HG03457 (cell line): ENCODE results near the gene DUSP3.

Experiments used
- ATAC-seq: cut with Tn5 transposase; IDR thresholded peaks from one replicate; pipeline ENCODE4 v1.9.1; 2021; ENCODE audit warnings: moderate number of reproducible peaks; ENCODE audit not compliant: unreplicated experiment

DUSP3 gene

GRCh38 chr17:43769859-43770258, 8.9 kb downstream of the DUSP3 start:
- ATAC-seq = no peak

GRCh38 chr17:43769426-43769825, 9.4 kb downstream of the DUSP3 start:
- ATAC-seq = no peak

DNA sequence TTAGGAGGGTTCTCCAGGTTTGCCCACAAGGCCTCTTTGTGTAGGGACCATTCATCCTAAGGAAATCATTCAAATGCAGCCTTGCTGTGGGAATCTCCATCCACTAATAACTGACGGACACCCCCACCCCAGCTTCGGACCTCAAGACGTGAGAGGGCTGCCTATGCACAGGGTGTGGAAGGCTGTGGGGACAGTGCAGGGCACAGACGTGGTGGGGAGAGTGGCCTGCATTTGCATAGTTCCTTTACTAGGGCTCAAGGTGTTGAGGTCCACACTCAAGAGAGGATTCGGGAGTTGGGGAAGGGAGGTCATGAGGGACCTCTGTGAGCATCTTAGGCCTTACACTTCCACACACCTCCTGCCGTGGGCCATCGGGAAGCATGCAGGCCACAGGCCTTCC, 9.8 kb downstream of the DUSP3 start:
- no peak for ATAC-seq

GRCh38 chr17:43768382-43768781, 10.4 kb downstream of the DUSP3 start:
- ATAC-seq = no peak

GRCh38 chr17:43767713-43768059, 11.1 kb downstream of the DUSP3 start:
- ATAC-seq = no peak

DNA sequence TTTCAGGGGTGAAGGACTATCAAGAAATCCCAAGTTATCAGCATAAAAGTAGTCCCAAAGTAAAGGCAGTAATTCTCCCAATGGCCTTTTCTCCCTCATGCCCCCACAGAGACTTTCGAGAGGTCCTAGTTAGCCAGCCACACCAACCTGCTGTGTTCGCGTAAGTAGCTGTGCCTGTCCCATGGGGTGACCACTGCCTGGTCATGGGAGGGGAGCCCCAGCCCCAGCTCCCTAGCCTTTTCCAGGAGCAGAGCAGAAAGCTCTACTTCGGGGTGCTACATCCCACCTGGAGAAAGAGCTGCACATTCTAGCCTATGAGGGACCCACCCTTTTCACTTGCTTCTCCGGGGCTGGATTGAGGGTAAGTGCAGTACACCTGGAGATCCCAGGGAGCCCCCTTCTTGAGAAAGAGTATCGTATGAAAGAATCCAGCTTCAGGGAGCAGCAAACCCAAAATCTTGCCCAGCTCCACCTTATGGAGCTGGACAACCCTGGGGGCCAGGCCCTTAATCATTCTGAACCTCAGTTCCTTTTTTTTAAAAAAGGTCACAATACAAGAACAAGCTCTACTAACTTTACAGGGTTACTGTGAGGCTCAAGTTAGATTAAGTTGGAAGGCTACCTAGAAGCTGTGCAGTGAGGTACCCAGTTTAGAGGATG, 11.6 kb downstream of the DUSP3 start:
- ATAC-seq = no peak

DNA sequence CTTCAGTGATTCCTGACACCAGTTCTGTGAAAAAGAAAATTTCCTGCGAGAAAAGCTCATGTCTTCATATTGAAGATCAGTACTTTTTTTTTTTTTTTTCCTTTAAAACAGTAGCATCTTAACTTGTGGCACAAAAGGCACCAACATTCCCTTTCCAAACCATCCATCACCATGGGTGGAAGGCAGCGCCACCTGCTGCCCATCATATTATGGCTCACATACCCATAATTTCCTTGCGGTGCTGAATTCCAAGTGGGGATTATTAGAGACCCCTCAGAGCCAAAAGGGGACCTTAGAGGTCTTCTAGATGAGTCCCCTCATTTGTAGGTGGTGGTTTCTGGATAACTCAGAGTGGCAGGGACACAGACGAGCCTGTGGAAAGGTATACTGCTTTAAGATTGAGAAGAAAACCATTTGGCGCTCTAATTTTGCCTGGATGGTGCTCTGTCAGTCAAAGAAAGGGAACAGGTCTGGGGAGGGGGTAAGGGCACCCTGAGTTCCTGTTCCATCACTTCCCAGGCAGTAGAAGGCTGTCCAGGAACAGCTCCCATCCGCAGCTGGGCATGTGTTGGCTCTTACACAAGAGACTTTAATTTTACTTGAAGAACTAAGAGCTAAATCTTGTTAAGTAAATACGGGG, 12.2 kb downstream of the DUSP3 start:
- no peak for ATAC-seq

DNA sequence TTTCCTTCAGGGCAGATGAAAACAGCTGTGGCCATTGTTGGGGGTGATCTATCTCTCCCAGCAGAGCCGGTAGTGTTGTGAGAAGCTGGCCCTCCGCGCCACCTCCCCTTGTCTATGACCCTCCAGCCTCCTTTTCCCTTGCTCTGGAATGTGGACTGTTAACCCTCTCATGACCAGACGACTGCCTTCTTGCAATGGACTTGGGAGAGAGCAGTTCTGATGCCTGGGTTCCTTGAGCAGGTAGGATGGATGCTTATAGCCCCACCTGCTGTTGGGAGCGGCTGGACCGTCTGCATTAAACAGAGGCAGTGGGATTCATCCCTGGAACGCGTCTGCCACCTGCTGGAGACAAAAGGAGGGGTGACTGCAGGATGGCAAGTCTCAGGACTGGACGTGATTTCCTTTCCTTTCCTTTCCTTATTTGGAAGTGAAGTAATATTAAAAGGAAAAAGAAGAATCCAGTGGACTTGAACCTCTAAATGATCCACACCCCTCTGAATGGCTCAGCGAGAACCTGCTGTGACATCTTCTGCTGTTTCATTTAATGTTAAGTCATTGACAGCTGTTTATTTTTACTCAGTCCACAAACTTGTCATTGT, 18.4 kb downstream of the DUSP3 start:
- ATAC-seq = no peak

DNA sequence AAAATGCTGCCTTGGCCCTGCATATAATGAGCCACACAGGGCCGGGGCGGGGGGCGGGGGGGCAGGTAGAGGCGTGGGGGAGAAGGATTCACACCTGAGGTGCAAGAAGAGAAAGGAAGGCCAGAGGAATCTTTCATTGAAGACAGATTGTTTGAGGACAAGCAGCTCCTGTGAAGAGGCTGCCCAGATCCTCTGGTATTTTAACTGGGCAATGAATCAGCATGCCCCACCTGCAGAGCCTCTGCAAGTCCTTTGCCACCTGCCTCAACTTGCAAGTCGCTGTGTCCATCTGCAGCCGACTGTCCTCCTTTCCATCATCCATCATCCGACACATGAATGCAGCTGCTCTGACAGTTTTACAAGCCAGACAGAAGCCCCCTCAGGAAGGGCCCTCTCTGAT, 18.9 kb downstream of the DUSP3 start:
- ATAC-seq = no peak

DNA sequence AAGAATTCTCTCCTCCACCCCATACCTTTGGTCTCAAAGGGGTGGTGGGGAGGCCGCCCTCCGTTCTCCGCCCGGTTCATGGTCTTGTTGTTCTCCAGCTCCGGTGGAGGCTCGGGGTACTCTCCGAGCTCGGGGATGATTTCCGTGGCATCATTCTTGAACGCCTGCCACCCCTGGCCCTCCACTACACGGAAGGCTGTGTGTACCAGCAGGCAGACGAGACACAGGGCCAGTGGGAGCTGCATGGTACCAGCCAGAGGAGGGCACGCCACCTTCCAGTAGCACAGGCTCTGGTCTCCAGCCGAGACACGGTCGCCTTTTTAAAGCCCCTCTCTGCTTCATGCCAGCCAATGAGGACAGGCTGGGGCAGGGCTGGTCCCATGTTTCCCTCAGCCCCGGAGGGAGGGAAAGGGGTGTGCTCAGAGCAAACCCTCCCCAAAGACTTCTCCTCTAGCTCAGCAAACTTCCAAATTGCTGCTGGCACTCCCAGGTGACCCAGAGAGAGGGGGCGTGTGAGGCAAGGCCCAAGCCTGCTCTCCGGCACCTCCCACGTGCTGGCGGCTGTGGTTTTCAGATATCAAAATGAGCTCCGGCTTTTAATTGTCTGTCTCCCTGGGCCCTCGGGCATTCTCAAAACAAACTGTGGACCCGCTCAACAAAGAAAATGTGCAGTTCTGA, 20.1 kb downstream of the DUSP3 start, which contains the start of gene SOST:
Gene SOST (minus strand): TSS at position 295 of the 678 bp plus-strand sequence. CDS start 50 bp downstream, at position 245.
- ATAC-seq = no peak

- no peak for ATAC-seq
These were observed 20.7 kb downstream of the DUSP3 start for GRCh38 chr17:43758086-43758485.

GRCh38 chr17:43757171-43757660, 21.6 kb downstream of the DUSP3 start:
- no peak for ATAC-seq

GRCh38 chr17:43756201-43756600, 22.6 kb downstream of the DUSP3 start:
- ATAC-seq = no peak

GRCh38 chr17:43755389-43755875, 23.3 kb downstream of the DUSP3 start:
- no peak for ATAC-seq

- ATAC-seq = no peak
These were observed 23.8 kb downstream of the DUSP3 start for GRCh38 chr17:43754947-43755346.

DNA sequence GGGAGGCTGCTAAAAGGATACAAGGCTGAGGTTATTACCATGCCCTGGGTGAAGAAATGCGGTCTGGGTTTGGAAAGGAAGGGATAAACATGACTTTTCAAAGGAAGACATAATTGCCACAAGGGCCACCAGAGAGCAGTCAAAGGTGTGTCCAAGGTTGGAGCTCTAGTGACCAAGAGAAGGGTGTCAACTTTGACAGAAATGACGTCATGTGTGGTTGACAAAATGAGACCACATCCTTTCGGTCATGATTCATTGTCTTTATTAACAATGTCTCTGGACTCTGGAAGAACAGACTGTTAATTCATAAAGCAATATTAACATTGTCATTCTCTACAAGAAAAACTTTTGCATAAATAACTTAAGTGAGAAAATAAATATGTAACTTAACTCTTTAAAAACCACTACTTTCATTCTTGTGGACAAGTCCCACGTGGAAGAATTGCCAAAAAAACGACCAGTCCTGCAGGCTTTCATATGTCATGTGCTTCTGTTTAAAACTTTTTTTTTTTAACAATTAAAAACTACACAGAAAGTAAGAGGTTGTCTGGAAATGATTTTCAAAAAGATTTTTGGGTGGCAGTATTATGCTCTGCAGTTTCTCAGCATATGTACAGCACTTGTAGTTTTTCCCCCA, 25.2 kb downstream of the DUSP3 start:
- ATAC-seq = no peak

DNA sequence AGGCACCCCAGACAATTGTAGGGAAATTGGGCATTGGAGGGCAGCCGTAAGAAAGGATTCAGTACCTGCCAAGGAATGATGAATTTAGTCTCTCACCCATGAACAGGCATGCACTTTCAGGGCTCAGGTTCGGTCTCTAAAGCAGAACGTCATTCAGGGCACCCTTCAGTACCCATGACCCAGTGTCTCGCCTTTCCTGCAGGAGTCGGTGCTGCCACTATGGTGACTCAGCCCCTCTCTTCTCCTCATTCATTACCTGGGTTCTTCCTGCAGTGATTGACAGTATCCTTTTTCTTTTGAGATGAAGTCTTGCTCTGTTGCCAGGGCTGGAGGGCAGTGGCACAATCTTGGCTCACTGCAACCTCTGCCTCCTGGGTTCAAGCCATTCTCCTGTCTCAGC, 28.6 kb downstream of the DUSP3 start:
- ATAC-seq = no peak

- no peak for ATAC-seq
These were observed 33.2 kb downstream of the DUSP3 start for GRCh38 chr17:43745541-43745940.

DNA sequence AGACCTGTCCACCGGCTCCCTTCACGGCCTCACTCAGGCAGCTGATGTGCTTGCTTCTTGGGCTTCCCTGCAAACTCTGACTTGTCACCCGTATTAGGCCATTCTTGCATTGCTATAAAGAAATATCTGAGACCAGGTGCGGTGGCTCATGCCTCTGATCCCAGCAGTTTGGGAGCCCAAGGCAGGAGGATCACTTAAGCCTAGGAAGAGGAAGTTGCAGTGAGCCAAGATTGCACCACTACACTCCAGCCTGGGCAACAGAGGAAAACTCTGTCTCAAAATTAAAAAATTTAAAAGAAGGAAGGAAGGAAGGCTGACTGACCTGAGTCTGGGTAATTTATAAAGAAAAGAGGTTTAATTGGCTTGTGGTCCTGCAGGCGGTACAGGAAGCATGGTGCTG, 37.1 kb downstream of the DUSP3 start:
- ATAC-seq = no peak

- ATAC-seq = no peak
These were observed 38.2 kb downstream of the DUSP3 start for GRCh38 chr17:43740541-43740940.

- ATAC-seq = no peak
These were observed 41.1 kb downstream of the DUSP3 start for GRCh38 chr17:43737722-43738121.
